Suppressor macrophage (primary cell): ENCODE data around the gene NT5C.
"Not testable (repeated sequence)": the region's sequence is repeated elsewhere in the genome, so short reads cannot be mapped to it uniquely, and the experiment has no call there.

Experiments
- DNase-seq, 4 experiments: peaks; one replicate each; pipeline ENCODE4 v3.0.0-alpha.2; 2020 to 2022
- total RNA-seq, 17 experiments: gene quantifications; one replicate each; lab custom pipeline; 2026; ENCODE audit warnings: mixed read lengths in 6 of 17, inconsistent platforms in 3 of 17; lab: John Stamatoyannopoulos, UW

Gene NT5C
- total RNA-seq, result 6.3 to 20.8 (median 11.4) reads per million in 17 experiments

DNA sequence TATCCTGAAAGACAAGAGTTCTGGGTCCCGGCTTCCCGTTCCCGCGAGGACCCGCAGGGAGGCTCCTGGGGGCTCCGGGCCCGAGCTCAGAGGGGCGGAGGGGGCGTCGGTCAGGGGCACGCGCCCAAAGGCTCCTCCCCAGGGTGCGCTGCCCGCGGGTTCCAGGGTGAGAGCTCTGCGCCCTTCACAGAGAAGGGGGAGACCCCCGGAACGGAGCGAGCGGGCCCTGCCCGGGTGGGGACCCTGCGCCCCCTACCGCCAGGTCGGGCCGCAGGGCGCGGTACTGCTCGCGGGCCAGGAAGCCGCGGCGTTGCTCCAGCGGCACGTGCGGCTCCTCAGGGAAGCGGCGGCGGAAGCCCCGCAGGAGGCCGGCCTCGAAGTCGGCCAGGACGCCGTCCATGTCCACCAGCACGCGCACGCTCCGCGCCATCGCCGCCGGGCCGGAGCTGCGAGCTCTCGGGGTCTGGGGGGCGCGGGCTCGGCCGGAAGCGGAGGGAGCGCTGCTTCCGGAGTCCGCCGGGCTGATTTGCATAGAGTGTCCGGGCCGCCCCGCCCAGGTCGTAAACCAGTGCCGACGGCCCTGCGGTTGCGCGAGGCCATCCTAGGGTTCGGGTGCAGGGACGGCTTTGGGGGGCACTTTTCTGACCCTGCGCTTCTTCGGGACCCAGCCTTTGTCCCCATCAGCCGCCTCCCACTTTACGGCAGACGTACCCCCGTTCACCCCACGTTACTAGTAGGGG lies at the start of gene NT5C:
Gene NT5C (minus strand): TSS at position 465 of the 740 bp plus-strand sequence. CDS start 35 bp downstream, at position 430.
- DNase-seq, result peak; percentile 78 to 92 (median 86)

DNA sequence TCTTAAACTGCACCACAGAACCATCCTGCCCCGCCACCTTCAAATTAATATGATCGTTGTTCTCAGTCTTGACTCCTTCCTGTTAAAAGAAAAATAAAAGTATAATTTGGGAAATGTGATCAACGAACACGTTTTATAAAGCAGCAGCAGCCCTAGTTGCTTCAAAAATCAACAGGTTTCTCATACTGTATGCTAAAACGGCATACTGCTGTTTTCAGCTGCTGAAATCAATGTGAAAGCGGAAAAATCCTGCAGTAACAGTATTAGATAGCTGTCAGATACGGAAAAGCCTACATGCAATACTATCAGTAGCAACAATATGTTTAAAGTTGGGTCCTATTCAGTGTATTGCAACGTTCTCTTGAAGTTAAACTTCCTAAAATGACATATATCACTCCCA lies 49.6 kb upstream of the NT5C start:
- peak in 2 of 4 experiments; percentile 11 to 14 for DNase-seq

DNA sequence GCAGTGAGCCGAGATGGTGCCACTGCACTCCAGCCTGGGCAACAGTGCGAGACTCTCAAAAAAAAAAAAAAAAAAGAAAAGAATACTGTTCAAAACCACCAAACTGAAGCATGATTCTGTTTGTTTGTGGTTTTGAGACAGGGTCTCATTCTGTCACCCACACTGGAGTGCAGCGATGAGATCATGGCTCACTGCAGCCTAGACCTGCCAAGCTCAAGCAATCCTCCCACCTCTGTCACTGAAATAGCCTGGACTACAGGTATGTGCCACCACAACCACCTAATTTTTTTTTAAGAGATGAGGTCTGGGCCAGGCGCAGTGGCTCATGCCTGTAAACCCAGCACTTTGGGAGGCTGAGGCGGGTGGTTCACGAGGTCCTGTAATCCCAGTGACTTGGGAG lies 46.9 kb upstream of the NT5C start:
- no peak for DNase-seq

DNA sequence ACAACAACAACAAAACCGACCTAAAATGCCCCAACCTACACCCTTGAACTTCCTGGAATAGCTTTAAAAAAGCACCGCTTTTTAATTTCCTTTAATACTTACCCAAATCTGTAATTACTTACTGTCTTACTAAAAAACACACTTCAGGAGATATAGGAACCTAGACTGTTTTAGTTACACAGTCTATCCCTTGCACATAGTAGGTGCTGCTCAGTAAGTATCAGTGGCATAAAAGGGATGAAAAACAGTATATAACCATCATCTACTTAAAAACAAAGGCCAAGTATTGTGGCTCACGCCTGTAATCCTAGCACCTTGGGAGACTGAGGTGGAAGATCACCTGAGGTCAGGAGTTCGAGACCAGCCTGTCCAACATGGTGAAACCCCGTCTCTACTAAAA lies 45.1 kb upstream of the NT5C start:
- no peak for DNase-seq

DNA sequence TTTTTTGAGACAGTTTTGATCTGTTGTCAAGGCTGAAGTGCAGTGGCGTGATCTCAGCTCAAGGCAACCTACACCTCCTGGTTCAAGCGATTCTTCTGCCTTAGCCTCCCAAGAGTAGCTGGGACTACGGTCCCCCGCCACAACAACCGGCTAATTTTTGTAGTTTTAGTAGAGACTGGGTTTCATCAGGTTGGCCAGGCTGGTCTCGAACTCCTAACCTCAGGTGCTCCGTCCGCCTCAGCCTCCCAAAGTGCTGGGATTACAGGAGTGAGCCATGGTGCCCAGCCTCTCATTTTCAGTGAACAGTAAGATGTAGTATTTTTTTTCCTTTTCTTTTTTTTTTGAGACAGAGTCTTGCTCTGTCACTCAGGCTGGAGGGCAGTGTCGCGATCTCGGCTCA lies 43.5 kb upstream of the NT5C start:
- DNase-seq, result no peak

DNA sequence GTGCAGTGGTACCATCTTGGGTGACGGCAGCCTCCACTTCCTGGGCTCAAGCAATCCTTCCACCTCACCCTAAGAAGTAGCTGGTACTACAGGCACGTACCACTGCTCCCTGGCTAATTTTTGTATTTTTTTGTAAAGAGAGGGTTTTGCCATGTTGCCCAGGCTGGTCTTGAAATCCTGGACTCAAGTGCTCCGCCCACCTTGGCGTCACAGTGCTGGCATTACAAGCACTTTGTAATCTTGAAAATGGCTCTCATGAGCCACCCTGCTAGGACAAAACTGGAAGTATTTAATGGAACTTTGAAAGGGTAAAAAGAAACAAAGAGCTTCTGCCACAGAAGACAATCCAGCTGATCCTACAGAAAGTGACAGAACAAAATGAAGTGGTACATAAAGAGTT lies 42.0 kb upstream of the NT5C start:
- no peak for DNase-seq

DNA sequence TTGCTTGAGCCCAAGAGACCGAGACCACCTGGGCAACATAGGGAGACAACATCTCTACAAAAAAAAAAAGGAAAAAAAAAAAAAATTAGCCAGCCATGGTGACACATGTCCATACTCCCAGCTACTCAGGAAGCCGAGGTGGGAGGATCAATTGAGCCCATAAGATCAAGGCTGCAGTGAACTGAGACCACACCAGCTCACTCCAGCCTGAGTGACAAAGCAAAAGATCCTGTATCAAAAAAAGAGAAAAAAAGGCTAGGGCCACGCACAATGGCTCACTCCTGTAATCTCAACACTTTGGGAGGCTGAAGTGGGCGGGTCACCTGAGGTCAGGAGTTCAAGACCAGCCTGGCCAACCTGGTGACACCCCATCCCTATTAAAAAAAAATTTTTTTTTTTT lies 37.5 kb upstream of the NT5C start:
- no peak for DNase-seq

DNA sequence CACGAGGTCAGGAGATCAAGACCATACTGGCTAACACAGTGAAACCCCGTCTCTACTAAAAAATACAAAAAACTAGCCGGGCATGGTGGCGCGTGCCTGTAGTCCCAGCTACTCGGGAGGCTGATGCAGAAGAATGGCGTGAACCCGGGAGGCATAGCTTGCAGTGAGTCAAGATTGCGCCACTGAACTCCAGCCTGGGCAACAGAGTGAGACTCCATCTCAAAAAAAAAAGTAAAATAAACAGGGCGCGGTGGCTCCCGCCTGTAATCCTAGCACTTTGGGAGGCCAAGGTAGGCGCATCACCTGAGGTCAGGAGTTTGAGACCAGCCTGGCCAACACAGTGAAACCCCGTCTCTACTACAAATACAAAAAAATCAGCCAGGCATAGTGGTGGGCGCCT lies 33.1 kb upstream of the NT5C start:
- not testable (repeated sequence) for DNase-seq

DNA sequence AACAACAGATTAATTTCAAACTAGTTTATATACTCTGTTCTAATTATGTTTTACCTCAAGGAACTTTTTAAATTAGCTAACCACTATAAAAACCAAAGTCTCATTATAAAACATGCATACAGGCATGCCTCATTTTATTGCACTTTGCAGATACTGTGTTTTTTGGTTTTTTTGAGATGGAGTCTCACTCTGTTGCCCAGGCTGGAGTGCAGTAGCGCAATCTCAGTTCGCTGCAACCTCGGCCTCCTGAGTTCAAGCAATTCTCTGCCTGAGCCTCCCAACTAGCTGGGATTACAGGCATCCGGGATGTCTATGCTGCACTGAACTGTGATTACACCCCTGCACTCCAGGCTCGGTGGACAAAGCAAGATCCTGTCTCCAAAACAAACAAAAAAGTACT lies 31.5 kb upstream of the NT5C start:
- no peak for DNase-seq

DNA sequence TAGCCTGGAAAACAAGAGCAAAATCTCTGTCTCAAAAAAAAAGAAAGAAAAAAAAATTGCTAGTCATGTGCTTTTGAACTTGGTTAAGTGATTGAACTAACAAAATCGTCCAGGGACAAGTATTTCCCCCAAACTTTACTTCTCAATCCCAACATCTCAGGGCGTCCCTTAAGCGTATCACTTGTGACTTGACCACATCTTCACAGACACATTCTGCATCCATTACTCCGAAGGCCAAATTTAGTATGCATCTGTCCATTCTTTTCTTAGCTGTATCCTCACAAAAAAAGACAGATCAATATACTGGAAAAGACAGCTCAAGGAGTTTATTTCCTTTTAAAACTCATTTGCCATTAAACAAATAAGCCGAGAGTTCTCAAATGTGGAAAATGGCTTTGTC lies 28.7 kb upstream of the NT5C start:
- DNase-seq, result no peak

DNA sequence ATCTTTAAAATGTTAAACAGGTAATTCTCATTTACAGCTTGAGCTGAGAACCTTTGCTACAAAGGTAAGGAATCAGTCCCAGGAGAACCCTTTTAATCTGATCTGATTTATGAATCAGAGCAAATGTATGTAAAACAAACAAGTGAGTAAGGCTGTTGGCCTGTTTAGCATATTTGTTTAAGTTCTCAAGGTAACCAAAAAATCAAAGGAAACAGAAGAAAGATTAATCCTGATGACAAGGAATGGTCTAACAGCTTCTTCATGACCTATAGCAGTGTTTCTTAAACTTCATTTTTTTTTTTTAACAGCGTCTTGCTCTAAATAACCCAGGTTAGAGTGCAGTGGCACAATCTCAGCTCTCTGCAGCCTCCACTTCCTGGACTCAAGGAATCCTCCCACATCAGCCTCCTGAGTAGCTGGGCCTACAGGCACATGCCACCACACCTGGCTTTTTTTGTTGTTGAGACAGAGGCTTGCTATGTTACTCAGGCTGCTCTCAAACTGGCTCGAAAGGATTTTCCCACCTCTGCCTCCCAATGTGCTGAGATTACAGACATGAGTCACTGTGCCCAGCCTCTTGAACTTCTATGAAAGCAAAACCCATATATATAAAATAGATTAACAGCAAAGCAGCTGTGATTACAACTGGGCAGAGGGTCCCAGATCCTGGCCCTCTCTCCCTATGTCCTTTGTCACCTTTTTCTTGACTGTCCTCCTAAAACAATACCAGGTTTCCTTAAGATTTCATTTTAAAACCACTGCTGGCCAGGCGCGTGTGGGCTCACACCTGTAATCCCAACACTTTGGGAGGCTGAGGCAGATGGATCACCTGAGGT lies 27.9 kb upstream of the NT5C start:
- DNase-seq, result no peak

DNA sequence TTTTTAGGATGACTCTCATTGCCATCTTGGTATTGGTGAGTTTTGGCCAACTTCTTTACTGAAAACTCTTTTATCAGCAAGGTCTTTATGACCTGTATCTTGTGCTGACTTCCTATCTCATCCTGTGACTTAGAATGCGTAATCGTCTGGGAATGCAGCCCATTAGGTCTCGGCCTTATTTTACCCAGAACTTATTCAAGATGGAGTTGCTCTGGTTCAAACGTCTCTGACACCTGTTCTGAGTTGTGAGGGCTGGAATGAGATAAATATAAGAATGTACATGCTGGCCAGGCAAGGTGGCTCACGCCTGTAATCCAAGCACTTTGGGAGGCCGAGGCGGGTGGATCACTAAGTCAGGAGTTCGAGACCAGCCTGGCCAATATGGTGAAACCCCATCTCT lies 26.9 kb upstream of the NT5C start:
- not testable (repeated sequence) for DNase-seq

DNA sequence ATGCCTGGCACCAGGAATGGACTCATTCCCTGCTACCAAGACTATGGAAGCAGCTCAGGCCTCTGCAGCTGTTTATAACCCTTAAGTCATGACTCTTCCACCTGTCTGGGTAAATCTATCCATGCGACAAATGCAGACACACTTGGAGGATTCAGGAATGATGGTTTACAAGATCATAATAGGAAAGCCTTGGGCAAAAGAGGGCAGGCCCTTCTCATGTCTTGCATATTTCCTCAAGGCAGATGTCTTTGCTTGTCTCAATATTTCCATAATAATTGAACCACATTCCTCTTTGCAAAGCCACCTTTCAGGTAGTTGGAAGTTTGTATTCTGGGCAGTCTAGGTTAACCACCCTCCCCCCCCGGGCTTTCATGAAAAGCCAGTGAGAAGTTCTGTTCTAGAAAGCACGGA lies 23.7 kb upstream of the NT5C start:
- DNase-seq, result no peak

DNA sequence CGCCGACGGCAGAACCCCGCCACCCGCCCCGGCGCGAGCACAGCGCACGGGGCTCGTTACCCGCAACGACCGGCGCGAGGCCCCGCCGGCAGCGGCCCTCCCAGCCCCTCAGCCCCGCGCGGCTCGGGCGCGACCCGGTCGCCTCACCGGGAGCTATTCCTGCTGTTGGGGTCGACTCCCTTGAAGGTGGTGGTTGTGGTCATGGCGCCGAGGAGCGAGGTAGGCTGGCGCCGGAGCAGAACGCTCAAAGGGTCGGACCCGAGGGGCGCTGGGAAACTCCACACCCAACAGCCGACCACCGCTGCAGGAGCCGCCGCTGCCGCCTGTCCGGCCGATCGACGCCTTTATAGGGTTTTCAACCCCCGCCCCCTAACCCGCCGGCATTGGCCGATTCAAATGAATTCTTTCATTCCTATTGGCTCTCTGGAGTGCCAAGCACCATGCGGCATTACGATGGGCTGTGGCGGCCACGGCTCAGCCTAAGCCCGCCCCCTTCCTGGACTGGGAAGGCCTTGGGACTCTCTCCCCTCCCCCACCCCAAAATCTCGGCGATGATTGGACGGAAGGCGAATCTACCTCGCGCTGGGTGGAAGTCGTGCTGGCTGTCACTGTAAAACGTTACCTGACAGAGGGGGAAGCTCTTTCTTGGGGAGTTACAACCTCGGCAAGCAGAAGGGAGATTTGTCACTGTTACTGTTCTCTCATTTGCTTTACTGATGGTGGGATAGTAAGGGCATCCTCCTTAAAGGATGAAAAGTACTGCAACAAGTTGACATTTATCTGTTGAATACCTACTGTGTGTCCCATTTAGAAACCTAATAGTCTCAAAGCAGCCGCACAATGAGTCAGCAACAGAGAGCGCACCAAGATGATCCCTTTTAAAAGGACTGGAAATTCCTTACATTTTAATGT lies 22.9 kb upstream of the NT5C start, which contains the start of gene JPT1:
Gene JPT1 (minus strand): TSS at position 318 of the 912 bp plus-strand sequence. CDS start 115 bp downstream, at position 203.
- DNase-seq, result peak; percentile 98 to 99 (median 98)

DNA sequence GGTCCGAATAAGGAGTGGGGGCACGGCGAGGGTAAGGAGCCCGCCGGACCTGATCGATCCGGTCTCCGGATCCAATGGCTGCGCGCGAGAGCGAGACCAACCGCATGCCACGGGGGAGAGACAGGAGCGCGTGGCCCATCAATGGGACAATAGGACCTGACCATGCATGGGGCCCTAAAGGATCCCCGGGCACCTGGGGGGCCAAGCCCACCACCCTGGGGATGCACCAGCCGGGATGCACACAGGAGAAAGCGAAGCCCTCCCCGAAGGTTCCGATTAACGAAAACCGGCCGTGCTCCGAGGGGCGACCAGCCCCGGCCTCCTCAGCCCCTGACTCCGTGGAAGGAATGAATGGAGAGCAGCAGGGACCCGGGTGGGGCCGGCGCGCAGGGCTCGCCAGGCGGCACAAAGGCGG lies 22.2 kb upstream of the NT5C start:
- peak in 3 of 4 experiments; percentile 16 to 51 (median 25) for DNase-seq

DNA sequence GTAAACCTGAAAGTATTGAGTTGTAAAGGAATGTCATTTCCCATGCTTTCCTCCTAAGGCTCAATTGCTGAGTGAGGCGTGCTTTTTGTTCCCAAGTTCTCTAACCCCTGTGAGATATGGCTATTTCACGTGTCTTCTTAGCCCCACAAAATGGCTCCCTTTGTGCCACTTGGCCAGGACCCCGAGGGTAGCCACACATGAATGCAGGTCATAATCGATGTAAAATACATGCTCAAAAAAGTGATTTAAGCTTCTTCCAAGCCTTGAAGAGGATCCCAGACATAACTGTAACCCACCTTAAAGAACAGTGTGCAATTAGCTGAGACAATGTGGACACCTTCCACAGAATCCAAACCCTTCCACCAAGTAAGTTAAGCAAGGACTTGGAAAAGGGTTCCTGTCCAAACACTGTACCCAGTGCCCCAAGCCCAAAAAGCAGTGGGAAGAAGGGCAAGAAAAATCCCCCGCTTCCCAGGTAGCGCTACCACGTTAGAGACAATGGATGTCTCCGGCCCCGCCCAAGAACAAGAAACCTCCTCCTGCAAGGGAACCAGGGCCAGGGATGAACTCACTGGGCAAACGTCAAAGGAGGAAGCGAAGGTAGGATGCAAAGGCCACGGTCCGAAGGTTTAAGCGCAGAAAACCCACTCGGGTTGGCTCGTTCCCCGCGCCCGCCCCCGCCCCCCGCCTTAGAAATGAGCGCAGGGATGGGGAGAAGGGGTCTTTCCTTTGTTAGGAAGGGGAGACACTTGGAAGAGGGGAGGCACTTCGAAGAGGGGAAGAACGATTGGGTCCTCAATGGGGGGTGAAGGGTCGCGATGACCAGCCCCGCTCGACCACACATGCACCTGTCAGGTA lies 21.6 kb upstream of the NT5C start:
- peak; percentile 27 to 63 (median 61) for DNase-seq

DNA sequence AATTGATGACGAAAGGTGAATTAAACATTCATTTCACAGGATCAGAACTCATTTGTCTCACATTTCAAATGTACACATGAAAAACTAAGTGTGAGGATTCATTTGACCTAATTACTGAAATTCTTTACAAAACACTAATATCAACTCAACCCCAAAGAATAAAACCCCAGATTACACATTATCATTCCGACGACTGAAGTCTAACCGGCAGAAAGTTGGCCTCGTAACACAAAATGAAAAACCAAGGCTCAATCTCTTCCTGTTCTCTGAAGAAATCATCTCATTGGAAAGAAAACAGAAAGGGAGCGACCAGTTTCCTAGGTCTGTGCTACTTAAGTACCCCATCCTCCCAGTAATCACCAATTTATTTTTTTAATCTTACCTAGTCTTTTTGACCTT lies 21.0 kb upstream of the NT5C start:
- no peak for DNase-seq

DNA sequence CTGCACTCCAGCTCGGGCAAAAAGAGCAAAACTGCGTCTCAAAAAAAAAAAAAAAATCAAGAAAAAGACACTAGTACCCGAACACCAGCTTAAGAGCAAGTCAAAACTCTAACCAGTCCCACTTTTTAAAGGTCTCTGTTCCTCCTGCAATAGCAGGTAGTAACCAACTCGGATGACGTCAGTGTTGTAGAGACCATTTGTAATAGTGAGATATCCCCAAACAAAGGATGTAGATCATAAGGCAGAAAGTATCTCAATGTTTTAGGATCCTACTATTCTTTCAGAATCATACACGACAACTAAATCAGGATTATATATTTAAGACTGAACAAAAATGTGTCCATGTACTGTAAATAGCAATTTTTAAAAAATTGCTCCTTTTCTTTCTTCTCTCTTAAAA lies 20.4 kb upstream of the NT5C start:
- no peak for DNase-seq

DNA sequence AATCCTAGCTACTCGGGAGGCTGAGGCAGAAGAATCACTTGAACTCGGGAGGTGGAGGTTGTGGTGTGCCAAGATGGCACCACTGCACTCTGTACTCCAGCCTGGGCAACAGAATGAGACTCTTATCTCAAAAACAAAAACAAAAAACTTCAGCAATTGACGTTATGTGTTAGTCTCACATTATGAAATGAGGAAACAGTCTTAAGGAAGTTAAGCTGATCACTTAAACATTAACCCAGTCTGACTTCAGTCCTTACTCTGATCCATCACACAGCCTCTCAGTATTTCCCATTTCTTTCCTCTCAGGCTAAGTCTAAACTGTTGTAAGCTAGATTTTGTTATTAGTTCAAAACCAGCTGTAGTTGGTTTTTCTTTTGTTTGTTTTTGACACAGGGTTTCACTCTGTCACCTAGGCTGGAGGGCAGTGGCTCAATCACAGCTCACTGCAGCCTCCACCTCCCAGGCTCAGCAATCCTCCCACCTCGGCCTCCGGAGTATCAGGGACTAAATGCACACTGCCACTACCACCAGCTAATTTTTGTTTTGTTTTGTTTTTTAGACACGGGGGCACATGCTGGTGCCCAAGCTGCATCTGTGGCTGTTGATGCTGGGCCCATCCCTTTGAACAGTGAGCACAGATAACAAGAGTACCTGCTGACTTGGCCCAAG lies 16.5 kb upstream of the NT5C start:
- DNase-seq, result peak; percentile 28 to 80 (median 64)

DNA sequence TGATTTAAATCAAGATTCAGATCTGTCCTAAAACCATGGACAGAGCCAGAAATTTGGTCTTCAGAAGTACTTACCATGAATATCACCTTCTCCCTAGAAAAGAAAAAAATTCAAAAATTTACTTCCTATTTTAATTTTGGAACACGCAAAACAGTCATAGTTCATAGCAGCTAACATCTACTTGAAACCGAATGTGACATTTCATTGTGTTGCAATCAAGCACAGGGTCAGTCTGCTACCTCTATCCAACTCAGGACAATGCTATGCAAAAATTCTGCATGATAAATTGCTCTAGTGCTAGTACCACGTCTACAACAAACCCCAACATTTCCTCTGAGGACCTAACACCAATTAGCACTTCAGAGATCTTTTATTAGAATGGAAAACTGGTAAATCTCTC lies 15.1 kb upstream of the NT5C start:
- DNase-seq, result peak; percentile 29 to 70 (median 48)
